Sciatic nerve (tissue), 2 donors: Measurements from ENCODE around the gene ZNF175. TPM values are rescaled to one million over a fixed set of nuclear protein-coding genes. Genes with fewer than 3 reads are reported as not detected.
"Not testable (repeated sequence)": the region's sequence is repeated elsewhere in the genome, so short reads cannot be mapped to it uniquely, and the experiment has no call there.

Experiments
- ATAC-seq: fragments of 200-7000 bp; cut with Tn5 transposase; one replicate; pipeline ENCODE4 v1.9.1; 2020; ENCODE audit warnings: mild to moderate bottlenecking, moderate library complexity
- DNase-seq: peaks from one replicate; pipeline ENCODE4 v3.0.0-alpha.2; 2020; ENCODE audit warnings: low spot score
- intact Hi-C: fragments of 100-400 bp; cut with DNase I; formaldehyde crosslinking; loops from one replicate; pipeline ENCODE4 v1.14.2; 2022
- total RNA-seq: library from RNA; stranded (reverse); fragmentation: NEBNext Ultra II Directional; extraction: Animal tissue kit (Norgen Biotek cat#: 25700); gene quantifications from one replicate; pipeline ENCODE4 v1.2.1, GENCODE V29; 2021
- donor health status: DM: no; HTN: no; CAD: no.
- donor health status: DM: no; HTN: no; CAD: no.

ZNF175 gene
- total RNA-seq, 1 donor from 2014 or later = 17.9 TPM

DNA sequence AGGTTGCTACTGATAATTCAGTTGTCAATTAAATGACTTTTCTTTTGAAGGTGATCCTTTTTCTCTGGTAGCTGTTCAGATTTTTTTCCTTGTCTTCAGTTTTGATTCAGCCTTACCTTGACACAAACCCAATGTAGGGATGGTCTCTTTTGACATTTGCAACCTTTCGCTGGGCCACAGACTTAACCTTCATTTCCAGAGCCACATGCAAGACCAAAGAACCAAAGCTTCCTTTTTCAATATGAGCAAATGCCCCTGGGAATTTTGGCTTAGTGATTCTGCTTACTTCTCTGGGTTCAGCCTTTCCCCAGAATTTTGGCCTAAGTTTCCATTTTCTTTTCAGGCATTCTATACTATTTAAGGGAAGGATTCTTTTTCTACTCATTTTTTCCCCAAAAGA is 39.5 kb downstream of the ZNF175 start:
- DNase-seq (no peak), ATAC-seq (no peak)
- intact Hi-C loops = no loop called here

DNA sequence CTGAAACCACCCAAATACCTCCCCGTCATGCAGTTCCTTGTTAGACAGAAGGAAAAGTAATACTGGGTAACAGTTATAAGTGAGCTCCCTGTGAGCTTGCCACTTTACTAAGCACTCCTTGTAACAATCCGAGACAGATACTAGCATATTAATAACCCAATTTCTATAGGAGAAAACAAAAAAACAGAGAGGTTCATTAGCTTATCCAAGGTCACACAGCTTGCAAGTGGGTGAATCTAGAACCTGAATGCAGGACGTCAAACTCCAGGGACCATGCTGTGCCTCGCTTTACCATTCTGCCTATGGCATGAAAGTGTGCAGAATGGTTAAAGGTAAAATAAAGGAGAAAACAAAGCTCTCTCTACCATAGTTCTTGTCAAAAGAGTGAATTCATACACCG is 43.7 kb downstream of the ZNF175 start:
- ATAC-seq = no peak
- no peak for DNase-seq

GRCh38 chr19:51615991-51616390 is 44.9 kb downstream of the ZNF175 start:
- DNase-seq (no peak), ATAC-seq (no peak)
- intact Hi-C loops = no loop called here

More for the DNA sequence above, 43.7 kb downstream of the ZNF175 start:
- intact Hi-C loops = no loop called here

GRCh38 chr19:51621178-51621577 is 50.1 kb downstream of the ZNF175 start:
- DNase-seq (no peak), ATAC-seq (no peak)
- intact Hi-C loops = no loop called here

GRCh38 chr19:51626675-51627074 is 55.6 kb downstream of the ZNF175 start:
- intact Hi-C loops = no loop called here
- DNase-seq (no peak), ATAC-seq (no peak)

- intact Hi-C loops = no loop called here
- DNase-seq = no peak
- no peak for ATAC-seq
Measured at GRCh38 chr19:51627491-51628138, 56.5 kb downstream of the ZNF175 start.

GRCh38 chr19:51628153-51628939 is 57.3 kb downstream of the ZNF175 start:
- intact Hi-C loops = no loop called here
- ATAC-seq = no peak
- DNase-seq = no peak

- intact Hi-C loops, DNase-seq: not testable (repeated sequence)
- ATAC-seq = peak; percentile 64
Measured at GRCh38 chr19:51630315-51630714, 59.2 kb downstream of the ZNF175 start, which contains the start of gene SIGLEC5. TSS of gene SIGLEC5 (minus strand) at chr19:51630401. CDS start at chr19:51630335, 66 bp downstream.

DNA sequence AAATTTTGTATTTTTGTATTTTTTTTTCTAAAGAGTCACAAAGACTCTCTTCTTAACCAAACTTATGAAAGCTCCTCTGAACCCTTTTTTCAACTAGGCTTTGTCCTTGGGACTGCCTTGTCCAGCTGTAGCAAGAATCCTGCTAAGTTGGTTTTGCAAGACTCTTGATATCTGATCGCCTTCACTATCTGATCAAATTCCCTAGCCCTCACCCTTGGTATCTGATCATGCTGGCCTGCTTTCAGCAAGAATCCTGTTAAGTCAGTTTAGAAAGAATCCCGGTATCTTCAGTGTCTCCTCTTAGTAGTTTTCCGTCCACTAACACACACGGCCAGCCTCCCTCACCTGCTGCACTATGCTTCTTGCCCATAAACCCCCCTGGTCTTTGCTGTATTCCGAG is 61.0 kb downstream of the ZNF175 start:
- ATAC-seq (no peak), DNase-seq (no peak)
- intact Hi-C loops = no loop called here

GRCh38 chr19:51637362-51637978 is 66.4 kb downstream of the ZNF175 start:
- no peak for DNase-seq
- intact Hi-C loops = no loop called here
- no peak for ATAC-seq

DNA sequence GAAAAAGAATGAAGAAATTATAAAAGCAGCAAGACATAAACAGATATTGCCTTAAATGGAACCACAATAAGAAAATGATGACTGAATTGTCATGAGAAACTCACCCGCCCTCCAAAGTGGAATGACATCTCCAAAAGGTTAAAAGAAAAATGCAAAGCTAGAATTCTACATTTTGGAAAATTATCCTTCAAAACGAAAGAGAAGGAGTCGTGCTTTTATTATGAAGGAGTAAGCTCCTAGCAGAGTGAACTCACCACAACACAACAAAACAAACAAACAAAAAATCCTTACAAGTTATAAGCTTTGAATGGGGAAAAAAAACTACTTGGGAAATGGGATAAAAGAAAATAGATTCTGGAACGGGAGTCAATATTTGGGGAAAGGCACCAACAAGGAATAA is 68.8 kb downstream of the ZNF175 start:
- DNase-seq (no peak), ATAC-seq (no peak)
- intact Hi-C loops = no loop called here

GRCh38 chr19:51640386-51640785 is 69.3 kb downstream of the ZNF175 start:
- intact Hi-C loops = no loop called here
- DNase-seq (no peak), ATAC-seq (no peak)

DNA sequence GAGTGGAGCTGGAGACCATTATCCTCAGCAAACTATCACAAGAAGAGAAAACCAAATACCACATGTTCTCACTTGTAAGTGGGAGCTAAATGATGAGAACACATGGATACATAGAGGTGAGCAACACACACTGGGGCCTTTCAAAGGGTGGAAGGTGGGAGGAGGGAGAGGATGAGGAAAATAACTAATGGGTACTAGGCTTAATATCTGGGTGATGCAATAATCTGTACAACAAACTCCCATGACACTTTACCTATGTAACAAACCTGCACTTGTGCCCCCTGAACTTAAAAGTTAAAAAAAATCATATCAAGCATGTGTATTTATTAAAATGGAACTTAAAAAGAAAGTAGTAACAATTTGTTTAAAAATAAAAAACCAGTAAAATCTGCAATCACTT is 70.6 kb downstream of the ZNF175 start:
- intact Hi-C loops = no loop called here
- no peak for ATAC-seq

More for the DNA sequence above, 70.6 kb downstream of the ZNF175 start:
- DNase-seq = no peak

Other genes with a start within 250 kb of the ZNF175 start
- gene VSIG10L, start 229.1 kb upstream of the ZNF175 start, total RNA-seq = 1.8 TPM
- gene ETFB, start 204.9 kb upstream of the ZNF175 start, total RNA-seq = 65.0 TPM
- gene CLDND2, start 202.3 kb upstream of the ZNF175 start, total RNA-seq = 2.4 TPM
- gene NKG7, start 198.6 kb upstream of the ZNF175 start, total RNA-seq = 8.9 TPM
- gene LIM2, start 183.3 kb upstream of the ZNF175 start, total RNA-seq = not detected
- not detected for gene C19orf84, start 180.7 kb upstream of the ZNF175 start, total RNA-seq
- 3.2 TPM for gene SIGLEC10, start 153.6 kb upstream of the ZNF175 start, total RNA-seq
- gene SIGLEC8, start 112.8 kb upstream of the ZNF175 start, total RNA-seq = 0.49 TPM
- gene CEACAM18, start 92.7 kb upstream of the ZNF175 start, total RNA-seq = not detected
- gene SIGLEC12, start 69.5 kb upstream of the ZNF175 start, total RNA-seq = not detected
- gene SIGLEC6, start 39.6 kb upstream of the ZNF175 start, total RNA-seq = 2.4 TPM
- not detected for gene SIGLEC5, start 59.1 kb downstream of the ZNF175 start, total RNA-seq
- 4.1 TPM for gene SIGLEC14, start 75.5 kb downstream of the ZNF175 start, total RNA-seq
- gene SPACA6, start 122.0 kb downstream of the ZNF175 start, total RNA-seq = 47.7 TPM
- 0.58 TPM for gene HAS1, start 152.7 kb downstream of the ZNF175 start, total RNA-seq
- 15.5 TPM for gene FPR1, start 180.6 kb downstream of the ZNF175 start, total RNA-seq
- gene FPR2, start 189.9 kb downstream of the ZNF175 start, total RNA-seq = 2.4 TPM
- gene FPR3, start 223.9 kb downstream of the ZNF175 start, total RNA-seq = 8.8 TPM